Stimulated activated CD8-positive, alpha-beta memory T cell treated with anti-CD3 and anti-CD28 coated beads, Interleukin-4, amount 100 ng/mL, for 1 hour (primary cell): ENCODE measurements around the gene WTIP.
"Not testable (repeated sequence)": the region's sequence is repeated elsewhere in the genome, so short reads cannot be mapped to it uniquely, and the experiment has no call there.

ENCODE experiments used
- DNase-seq, 2 donors: peaks; one replicate each; pipeline ENCODE4 v3.0.0-alpha.2; 2020; ENCODE audit warnings: low read depth in 2 of 2, low spot score in 1 of 2

WTIP gene

DNA sequence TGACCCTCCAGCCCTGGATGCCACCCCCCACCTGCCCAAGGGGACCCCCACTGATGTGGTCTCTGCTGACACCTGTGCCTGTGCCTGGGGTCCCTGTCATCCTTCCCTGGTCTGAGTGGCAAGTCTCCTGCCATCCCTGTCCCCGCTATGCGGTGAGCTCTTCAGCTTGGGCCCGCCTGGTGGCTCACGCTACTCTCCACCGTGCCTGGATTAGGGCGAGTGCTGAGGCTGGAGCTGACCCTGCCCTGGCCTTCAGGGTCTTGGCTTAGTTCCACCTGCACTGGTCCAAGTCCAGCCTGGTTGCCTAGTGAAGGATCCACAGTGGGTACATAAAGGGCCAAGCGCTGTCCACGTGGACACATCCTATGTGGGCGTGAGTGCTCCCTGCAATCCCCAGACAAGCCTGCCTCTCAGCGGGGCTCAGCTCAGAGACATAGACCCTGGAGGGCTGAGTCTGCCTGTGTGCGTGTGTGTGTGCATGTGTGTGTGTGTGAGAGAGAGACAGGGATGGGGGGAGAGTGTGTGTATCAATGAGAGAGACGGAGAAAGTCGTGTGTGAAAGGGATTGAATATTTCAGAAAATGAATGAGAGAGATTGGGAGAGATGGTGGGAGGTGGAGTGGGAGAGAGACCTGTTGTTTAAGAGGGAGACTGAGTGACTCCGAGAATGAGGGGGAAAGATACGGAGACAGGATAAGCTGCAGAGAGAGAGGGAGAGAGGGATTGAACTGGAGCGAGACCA lies 22.1 kb downstream of the WTIP start:
- no peak for DNase-seq

- no peak for DNase-seq
Observed at GRCh38 chr19:34504273-34504808, 22.8 kb downstream of the WTIP start.

DNA sequence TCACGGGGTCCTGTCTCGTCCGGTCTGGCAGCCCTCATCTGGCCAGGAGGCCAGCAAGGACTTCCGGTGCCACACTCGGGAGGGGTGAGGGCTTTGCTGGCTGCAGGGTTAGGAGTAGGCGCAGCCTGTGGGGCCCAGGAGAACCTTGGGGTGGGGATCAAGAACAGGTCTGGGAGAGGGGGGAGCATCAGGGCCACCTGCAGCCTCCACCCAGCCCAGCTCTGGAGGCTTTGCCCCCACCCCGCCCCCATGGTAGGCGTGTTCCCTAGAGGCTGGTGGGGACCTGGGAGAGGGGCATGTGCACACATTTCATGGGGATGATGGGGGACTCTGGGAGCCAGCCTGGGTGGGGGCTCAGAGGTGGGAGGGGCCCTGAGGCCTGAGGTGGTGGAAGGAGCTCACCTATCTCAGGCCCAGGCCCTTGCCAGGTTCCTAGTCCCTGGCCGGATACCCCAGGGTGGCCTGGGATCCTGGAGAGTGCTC lies 23.3 kb downstream of the WTIP start:
- DNase-seq = no peak

- DNase-seq = no peak
Observed at GRCh38 chr19:34505321-34506025, 23.9 kb downstream of the WTIP start.

DNA sequence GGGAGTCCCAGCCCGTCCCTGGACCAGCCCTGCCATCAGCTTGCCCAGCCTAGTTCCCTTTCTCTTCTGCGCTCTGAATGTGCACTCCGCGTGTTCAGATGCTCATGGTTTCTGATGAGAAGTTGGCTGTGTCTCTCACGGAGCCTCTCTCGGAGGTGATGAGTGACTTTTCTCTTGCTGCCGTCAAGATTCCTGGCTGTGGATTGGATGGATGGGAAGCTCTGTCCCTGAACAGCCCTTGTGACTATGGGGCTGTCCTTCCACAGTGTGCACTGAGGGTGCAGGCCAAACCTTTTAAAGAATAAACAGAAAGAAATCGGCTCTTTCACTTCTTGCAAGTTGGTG lies 24.4 kb downstream of the WTIP start:
- no peak for DNase-seq

GRCh38 chr19:34507414-34508067 lies 26.0 kb downstream of the WTIP start:
- DNase-seq = no peak

- DNase-seq = no peak
Observed at GRCh38 chr19:34508540-34508939, 27.0 kb downstream of the WTIP start.

- DNase-seq = not testable (repeated sequence)
Observed at GRCh38 chr19:34510904-34511303, 29.3 kb downstream of the WTIP start.

- DNase-seq = no peak
Observed at GRCh38 chr19:34512254-34512822, 30.8 kb downstream of the WTIP start.

GRCh38 chr19:34513767-34514166 lies 32.2 kb downstream of the WTIP start:
- no peak for DNase-seq

DNA sequence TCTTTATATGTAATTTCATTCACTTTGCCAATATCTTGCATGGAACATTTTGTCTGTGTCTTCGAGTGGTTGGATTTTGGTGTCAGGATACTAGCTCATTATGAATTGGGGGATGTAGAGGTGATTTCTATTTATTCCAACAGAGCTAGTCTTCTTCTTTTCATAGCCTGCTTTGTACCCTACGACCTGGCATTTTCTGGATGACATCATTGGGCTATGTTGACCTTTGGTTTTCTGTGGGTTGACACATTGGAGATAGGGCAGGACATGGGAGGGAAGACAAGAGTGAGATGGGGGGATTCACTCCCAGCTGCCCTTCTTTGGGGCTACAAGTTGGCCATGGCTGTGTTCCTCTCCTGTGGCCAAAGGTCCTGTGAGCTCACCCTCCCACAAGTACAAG lies 38.0 kb downstream of the WTIP start:
- no peak for DNase-seq

DNA sequence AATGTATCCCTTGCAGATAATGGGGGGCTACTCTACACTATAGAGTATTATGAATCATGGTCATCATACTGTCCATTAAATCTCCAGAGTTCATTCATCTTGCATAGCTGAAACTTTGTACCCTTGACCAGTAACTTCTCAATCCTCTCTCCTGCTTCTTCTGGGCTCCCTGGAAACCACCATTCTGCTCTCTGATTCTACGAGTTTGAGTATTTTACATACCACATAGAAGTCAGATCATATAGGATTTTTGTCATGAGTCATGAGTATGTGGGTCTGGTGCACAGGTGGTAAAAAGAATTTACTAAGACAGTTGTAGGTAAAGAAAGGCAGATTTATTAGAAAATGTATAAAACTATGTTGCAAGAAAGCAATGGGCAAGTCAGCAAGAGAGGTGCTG lies 41.9 kb downstream of the WTIP start:
- DNase-seq = no peak

DNA sequence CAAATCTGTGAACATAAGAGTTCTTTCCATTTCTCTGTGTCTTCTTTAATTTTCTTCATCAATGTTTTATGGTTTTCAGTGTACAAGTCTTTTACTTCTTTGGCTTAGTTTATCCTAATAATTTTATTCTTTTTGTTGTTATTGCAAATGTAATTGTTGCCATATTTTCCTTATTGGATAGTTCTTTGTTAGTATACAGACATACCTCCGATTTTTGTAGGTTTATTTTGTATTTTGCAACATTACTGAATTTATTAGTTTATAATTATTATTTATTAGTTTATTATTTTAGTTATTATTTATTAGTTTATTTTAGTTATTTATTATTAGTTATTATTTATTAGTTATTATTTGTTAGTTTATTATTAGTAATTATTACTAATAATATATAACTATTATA lies 43.4 kb downstream of the WTIP start:
- no peak for DNase-seq

DNA sequence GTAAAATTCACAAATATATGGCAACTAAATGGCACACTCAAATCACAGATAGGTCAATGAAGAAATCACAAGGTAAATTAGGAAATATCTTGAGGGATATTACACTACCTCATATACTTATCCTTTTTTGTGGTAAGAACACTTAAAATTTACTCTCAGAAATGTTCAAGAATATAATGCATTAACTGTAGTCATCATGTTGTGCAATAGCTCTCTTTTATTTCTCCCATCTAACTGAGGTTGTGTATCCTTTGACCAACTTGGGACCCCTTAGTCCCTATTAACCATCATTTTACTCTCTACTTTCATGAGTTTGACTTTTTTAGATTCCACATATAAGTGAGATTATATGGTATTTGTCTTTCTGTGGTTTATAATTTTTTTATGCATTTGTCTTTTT lies 52.6 kb downstream of the WTIP start:
- no peak for DNase-seq

DNA sequence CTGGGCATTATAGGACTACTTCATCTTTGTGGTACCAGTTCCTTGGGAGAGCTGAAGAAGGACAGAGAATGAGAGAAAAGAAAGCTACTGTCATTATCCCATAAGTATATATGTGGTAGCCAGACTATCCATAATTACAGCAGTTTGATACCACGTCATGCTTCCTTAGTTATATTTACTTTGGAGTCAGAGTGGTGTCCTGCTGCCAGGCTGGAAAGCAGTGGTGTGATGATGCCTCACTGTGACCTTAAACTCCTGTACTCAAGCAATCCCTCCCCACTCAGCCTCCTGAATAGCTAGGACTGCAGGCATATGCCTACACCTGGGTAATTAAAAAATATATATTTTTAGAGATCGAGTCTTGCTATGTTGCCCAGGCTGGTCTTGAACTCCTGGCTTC lies 57.8 kb downstream of the WTIP start:
- DNase-seq = no peak

GRCh38 chr19:34540811-34541557 lies 59.4 kb downstream of the WTIP start:
- DNase-seq = no peak

DNA sequence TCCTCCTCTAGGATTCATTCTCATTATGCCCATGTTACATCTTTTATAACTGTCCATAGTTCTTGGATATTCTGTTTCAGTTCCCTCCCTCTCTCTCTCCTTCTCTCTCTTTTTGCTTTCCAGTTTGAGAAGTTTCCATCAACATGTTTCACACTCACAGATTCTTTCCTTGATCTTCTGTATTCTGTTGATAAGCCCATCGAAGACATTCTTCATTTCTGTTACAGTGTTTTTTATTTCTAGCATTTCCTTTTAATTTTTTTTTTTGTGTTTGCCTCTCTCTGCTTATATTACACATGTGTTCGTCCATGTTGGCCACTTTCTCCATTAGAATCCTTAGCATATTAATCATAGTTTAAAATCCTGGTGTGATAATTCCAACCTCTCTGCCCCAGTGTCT lies 68.3 kb downstream of the WTIP start:
- no peak for DNase-seq

GRCh38 chr19:34555447-34555846 lies 73.9 kb downstream of the WTIP start:
- no peak for DNase-seq

GRCh38 chr19:34556488-34556887 lies 74.9 kb downstream of the WTIP start:
- no peak for DNase-seq

DNA sequence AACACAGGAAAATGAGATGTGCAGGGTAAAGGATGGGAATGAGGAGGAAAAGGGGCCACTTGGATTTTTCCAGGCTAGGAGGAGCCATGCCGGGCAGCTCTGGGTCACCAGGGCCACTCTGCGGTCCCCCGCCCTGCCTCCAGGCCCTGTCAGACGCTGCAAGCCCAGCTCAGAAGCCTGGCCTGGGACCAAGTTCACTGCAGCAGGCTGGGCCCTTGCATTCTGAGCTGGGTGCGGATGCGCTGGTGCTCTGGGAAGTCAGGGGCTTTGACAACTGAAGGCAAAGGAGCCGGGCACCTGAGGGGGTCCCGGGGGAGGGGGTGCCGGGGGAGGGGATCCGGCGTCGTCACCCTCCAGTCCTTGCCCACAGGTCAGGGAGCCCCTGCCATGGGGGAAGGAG lies 77.5 kb downstream of the WTIP start:
- no peak for DNase-seq

DNA sequence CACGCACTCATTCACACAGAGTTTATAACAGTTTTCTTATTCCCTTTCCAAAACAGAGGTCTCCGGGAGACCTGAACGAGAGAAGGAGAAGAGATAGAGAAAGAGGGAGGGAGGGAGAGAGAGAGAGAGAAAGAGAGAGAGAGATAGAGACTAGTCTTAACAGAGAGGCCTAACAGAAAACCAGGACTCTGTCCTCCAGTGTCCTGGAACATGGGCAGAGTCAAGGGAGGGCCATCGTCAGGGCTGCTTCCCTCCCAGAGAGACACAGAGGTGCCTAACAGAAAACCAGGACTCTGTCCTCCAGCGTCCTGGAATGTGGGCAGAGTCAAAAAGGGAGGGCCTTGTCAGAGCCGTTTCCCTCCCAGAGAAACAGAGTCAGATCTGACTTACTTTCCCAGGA lies 78.7 kb downstream of the WTIP start:
- no peak for DNase-seq
